T-helper 9 cell (primary cell): ENCODE data around the gene LRCH4.

ENCODE experiments used
- DNase-seq: peaks from one replicate; pipeline ENCODE4 v3.0.0-alpha.2; 2020

LRCH4 gene

DNA sequence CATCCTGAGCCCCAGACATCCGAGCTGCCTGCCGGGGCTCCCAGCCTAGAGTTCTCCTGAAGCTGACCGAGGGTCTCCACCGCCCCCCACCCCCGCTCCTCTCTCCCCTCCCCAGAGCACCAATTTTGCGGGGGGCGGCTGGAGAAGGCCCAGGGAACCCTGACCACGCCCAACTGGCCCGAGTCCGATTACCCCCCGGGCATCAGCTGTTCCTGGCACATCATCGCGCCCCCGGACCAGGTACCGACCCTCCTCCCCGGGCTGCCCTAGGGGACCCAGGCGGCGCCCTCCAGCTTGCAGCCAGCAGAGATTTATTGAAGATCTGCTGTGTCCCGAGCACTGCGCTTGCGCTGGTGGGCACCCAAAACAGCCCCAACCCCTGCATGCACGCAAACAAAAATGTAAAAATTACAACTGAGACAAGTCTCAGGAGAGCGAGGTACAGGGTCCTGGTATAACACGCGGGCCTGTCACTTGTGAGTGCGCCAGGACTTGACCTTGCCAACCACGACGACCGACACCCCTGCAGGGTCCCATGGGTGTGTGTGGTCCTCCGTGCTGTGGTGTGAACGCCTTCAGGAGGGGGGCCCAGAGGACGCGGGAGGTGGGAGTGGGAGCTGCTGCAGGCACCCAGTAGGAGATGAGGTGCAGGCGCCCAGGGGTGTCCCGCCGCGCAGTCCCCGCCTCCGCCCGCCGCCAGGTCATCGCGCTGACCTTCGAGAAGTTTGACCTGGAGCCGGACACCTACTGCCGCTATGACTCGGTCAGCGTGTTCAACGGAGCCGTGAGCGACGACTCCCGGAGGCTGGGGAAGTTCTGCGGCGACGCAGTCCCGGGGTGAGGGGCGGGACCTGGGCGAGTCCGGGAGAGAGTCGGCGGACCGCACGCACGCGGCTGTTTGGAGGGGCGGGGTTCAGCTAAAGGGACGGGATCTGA lies 19.3 kb upstream of the LRCH4 start:
- DNase-seq, result no peak

DNA sequence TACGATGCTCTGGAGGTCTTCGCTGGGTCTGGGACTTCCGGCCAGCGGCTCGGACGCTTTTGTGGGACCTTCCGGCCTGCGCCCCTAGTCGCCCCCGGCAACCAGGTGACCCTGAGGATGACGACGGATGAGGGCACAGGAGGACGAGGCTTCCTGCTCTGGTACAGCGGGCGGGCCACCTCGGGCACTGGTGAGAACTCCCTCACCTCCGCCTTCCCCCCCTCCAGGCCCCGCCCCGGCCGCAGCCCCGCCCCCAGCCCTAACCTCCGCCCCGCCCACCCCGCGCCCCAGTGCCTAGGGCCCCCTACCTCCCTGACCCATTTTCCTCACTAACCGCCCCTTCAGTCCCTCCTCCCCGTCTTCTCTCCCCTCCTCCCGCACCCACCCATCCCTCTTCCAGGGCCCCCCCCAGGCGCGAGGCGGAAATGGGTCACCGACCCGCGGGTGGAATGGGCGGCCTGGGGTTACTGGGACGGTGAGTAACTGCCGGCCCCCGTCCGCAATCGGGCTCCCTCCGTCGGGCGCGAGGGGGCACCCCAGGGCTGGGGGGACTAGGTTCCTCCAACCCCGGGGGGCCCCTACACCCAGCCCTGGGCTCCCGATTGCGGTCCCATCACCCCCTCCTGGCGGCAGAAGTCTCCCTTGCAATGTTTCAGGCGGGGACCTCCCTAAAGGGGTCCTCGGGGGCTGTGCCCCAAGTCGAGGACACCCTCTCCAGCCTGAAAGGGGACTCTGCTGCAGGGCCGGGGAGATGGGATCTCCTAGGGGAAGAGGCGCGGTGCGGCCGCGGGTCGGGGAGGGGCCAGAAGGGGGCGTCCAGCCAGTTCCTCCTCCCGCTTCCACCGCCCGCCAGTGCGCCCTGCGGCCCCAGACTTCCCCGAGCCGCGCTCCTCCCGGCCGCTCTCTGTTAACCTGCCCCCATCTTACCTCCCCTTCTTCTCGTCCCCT lies 18.4 kb upstream of the LRCH4 start:
- peak; percentile 73 for DNase-seq

DNA sequence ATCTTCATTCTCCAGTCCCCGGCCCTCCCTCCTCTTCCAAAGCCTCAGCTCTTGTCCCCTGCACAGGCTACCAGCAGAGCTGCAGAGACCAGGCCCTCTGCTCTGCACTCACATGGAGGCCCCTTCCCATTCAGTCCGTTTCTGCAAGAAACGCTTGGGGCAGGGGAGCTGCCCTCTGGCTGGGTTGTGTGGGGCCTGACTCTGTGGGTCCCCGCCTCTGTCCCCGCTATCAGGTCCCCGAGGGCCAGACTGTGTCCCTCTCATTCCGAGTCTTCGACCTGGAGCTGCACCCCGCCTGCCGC lies 17.7 kb upstream of the LRCH4 start:
- DNase-seq, result no peak

DNA sequence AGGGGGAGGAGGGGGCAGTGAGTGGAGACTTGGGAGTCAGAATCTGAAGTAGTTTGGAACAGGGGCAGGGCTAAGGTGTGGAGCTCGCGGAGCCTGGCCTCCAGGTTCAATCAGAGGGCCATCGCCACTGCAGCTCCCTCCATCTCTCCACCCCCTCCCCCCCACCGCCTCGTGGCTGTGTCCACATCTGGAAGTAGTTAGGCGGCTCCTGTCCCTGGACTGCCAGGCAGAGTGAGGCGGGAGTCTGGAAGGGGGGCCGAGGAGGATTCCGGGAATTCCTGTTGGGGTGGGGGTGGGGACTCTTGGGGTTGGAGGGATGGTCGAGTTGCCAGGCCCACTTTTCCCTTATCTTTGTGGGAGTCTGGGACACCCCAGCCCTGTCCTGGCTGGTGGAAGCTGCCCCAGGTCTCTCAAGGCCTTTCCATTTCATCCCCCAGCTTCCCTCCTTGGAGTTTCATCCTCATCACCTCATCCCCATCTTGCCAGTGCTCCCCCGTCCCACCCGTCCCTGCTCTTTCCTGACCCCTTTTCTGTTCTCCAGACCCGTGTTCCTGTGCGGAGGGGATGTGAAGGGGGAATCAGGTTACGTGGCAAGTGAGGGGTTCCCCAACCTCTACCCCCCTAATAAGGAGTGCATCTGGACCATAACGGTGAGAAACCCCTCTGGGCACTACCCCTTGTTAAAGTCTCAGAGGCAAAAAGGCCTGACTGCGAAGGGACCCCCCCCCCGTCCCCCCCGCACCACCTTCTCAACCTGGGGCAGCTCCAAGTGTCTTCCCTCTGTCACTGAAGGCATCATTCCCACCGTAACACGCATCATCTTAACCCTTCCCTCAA lies 17.2 kb upstream of the LRCH4 start:
- DNase-seq, result no peak

DNA sequence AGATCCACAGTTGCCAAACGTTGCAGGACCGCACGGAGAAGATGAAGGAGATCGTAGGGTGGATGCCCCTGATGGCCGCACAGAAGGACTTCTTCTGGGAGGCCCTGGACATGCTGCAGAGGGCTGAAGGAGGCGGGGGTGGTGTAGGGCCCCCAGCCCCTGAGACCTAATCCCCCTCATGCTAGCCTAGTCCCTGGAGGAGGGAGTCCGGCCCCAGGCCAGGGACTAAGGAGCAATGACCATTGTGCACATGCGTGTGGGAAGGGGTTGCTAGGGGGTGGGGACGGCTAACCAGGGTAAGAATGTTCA lies 14.8 kb upstream of the LRCH4 start:
- no peak for DNase-seq

DNA sequence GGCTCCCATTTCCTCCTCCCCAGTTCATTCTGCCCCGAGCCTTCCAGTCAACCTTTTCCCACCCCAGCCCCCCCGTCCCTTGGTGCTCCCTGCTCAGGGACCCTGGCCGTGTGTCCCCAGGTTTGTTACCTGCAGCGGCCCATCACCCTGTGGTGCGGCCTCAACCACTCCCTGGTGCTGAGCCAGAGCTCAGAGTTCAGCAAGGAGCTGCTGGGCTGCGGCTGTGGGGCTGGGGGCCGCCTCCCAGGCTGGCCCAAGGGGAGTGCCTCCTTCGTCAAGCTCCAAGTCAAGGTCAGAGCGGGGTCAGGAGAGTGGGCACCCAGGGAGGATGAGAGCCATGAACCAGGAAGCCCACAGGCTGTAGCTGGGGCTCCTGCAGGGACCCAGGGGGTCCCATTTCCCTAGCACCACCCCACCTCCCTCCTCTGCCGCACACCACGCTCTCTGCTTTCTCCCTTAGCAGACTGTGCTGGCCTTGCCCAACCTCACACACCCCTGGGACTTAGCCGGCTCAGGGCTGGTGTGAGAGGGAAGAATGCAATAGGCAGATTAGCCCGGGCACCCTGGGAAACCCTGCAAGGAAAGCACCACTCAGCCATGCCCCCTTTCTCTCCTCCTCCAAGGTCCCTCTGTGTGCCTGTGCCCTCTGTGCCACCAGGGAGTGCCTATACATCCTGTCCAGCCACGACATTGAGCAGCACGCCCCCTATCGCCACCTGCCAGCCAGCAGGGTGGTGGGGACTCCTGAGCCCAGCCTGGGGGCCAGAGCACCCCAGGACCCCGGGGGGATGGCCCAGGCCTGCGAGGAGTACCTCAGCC lies 14.2 kb upstream of the LRCH4 start:
- DNase-seq, result no peak

DNA sequence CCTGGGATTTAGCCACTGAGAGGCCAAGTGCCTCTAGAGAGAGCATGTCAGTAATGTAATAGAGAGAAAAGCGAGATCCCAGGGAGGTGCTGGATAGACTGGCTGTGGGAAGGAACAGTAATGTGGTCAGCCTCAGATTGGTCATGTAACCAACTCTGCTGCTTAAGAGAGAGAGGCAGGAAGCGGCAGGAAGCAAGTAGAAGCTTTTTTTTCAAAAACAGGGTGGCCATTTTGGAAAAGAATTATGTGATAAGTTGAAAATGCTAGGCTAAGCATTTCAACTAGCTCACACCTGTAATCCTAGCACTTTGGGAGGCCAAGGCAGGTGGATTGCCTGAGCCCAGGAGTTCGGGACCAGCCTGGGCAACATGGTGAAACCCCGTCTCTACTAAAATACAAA lies 12.5 kb upstream of the LRCH4 start:
- no peak for DNase-seq

DNA sequence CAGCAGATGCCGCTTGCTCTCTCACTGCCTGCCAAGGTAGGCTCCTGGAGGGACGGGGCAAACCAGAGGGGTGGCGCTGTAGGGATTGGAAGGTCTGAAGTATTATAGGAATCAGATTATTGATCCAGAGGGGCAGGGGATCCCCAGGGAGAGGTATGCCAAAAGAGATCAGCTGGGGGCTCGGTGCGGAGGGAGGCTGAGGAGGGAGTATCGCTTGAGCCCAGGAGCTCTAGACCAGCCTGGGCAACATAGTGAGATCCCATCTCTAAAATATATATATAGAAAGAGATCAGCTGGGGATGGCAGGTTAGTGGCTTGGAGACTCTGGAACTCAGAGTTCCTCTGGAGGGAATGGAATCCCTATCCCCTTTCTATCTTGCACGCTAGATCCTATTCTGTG lies 9.3 kb upstream of the LRCH4 start:
- DNase-seq, result no peak

DNA sequence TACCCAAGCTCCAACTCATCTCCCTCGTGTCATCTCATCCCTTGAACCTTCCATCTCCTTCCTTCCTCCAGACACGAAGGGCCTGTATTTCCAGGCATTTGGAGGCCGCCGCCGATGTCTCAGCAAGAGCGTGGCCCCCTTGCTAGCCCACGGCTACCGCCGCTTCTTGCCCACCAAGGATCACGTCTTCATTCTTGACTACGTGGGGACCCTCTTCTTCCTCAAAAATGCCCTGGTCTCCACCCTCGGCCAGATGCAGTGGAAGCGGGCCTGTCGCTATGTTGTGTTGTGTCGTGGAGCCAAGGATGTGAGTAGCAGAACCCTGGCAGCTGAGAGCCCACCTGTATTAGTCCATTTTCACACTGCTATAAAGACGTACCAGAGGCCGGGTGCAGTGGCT lies 5.7 kb upstream of the LRCH4 start:
- DNase-seq, result no peak

DNA sequence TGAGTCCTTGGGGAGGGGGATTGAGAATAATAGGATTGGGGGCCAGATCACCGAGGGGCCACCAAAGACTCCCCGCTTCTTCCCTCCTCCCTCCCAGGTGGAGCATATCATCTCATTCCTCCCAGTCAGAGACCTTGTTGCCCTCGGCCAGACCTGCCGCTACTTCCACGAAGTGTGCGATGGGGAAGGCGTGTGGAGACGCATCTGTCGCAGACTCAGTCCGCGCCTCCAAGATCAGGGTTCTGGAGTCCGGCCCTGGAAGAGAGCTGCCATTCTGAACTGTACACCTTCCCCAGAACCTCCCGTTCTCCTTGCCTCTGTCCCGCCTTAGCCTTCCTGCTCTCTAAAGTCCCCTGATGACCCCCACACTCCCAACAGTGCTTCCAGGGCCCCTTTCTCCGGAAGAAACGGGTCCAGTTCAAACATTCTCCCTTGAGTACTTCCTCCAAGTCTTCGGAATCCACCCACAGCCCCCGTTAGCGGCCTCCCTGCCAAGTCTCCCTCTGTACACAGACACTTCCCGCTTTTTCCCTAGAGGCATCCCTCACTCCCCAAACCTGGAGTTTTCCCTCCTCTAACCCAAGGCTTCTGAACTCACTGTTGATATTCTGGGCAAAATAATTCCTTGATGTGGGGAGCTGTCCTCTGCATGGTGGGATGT lies 4.3 kb upstream of the LRCH4 start:
- DNase-seq, result no peak

DNA sequence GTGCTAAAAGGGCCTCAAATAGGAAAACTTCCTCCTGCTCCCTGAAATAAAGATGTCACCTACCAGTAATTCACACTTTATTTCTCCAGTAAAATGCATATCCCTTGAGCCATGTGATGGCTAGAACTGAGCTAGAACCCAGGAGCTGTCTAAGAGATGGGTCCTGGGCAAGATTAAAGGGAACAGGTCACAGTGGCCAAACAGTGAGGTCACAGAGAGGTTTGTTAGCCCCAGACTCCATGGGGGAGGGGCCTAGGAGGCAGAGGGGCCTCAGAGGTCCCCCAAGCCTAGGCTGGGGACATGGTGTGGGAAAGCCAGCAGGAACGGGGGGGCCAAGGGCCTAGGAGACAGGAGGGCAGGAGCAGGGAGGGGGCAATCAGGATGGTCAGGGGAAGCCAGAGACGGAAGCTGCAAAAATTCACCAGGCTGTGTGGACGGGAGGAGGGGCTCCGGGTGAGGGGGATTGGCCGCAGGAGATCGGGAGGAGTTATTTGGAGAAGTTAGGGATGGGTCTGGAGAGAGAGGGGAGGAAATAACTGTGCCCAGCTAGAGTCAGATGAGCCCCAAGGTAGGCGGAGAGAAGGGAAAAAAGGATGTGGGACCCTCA lies 3.5 kb upstream of the LRCH4 start:
- no peak for DNase-seq

DNA sequence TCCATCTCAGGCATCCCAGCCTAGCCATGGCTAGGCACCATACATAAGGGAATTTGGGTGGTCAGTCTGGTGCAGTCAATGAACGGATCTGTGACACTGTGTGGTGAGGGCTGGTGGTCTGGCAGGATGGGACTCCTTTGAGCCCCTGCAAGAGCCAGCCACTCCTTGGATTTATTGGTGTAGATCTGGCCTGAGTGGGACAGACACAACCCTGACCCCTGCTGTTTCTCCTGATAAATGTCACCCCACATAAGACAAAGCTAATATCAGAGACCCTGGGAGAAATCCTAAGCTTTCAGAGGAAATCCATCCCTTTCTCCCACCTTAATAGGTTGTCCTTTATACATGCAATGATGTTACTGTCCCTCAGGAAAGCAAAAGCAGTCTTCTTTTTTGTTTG lies 2.5 kb upstream of the LRCH4 start:
- DNase-seq, result no peak

DNA sequence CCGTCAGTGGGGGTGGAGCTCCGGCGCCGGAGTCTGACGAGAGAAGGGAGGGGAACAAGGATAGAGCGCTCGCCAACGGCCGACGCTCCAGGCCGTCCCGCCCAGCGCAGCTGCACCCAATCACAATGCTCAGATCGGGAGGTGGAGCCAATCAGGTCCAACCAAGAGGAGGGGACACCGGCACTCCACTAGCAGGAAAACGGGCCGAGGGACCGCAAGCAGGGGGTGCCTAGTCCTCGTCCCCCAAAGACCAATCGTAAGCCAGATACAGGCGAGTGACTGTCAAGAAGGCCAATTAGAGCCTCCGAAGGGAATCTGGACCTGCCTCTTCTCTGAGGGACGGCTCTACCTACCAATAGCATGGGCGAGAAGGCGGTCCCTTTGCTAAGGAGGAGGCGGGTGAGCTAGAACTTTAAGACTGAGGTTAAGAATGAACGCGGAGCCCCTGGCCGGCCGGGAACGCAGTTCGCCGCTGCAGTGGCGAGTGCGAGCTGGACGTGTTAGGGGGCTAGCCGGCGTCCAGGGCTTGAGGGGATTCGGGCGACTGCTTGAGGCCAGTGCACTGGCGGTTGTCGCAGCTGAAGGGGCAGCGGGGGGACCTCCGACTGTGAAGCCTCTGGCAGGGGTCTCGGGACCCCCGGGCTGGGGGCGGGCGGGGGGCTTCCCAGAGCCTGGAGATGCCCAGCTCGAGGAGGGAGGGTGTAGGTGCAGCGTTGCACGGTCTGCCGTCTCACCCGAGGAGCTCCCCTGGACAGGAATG lies 517 bp upstream of the LRCH4 start, which contains the start of gene FBXO24:
Gene FBXO24, plus strand, starts transcription at position 63 of the 760 bp plus-strand sequence. Its CDS starts 298 bp downstream, at position 361.
- peak; percentile 98 for DNase-seq

DNA sequence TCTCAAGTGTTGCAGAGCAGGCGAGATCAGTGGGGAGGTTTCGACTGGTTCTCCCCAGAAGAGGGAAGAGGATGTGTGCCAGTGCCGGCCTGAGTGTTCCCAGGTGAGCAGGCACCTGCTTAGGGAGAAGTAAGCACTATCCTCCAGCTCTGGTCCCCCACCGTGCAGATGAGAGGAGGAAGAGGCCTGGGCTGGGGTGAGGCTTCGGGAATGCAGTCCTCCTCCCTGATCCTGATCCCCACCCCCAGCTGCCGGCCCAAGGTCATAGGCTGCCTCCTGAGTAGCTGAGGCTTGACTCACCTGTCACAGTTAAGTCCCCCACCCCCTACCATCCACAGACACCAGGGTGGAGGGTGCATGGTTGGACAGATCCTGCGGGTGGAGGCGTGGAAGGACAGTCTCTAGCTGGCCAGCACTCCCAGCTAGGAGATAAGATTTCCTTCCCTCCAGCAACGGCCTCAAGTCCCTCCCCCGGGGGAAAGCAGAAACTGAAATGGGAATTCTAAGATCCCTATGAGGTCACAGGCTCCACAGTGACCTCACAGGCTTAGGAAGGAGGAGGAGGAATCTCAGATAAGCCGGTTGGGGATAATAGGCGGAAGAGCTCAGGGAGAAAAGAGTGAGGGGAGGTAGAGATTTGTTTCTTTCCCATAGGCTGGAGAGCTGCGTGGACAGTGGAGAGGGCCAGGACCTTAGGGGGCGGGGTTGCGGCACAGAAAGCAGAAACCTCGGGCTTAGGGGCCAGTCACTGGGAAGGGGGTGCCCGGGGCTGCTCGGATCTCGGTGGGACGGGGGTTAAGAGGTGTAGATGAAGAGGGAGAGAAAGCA lies 1.0 kb downstream of the LRCH4 start:
- DNase-seq, result no peak

DNA sequence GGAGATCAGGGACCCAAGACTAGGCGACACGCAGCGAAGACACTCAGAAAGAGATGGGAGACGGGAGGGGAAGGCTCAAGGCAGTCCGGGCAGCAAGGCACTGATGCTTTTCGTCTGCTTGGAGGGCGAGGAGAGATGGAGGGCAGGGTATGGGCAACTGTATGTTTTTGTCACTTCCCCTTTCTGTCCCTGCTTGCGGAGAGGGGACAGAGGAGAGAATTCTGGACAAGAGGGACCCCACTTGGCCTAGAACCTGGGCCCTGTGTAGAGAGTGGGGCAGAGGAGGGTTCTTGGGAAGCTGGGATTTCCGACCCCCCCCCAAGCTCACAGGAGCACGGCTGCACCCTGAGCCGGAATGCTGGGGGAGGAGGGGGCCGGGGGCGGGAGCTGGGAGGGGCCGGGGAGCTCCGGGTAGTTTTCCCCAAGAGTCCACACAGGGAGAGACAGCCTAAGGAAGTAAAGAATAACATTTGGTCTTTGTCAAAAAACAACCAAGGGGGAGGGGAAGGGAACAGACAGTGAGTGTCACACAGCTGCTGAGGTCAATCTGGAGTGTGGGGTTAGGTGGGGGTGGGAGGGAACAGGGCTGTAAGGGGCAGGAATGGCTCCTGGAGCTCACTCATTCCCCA lies 1.8 kb downstream of the LRCH4 start:
- no peak for DNase-seq

DNA sequence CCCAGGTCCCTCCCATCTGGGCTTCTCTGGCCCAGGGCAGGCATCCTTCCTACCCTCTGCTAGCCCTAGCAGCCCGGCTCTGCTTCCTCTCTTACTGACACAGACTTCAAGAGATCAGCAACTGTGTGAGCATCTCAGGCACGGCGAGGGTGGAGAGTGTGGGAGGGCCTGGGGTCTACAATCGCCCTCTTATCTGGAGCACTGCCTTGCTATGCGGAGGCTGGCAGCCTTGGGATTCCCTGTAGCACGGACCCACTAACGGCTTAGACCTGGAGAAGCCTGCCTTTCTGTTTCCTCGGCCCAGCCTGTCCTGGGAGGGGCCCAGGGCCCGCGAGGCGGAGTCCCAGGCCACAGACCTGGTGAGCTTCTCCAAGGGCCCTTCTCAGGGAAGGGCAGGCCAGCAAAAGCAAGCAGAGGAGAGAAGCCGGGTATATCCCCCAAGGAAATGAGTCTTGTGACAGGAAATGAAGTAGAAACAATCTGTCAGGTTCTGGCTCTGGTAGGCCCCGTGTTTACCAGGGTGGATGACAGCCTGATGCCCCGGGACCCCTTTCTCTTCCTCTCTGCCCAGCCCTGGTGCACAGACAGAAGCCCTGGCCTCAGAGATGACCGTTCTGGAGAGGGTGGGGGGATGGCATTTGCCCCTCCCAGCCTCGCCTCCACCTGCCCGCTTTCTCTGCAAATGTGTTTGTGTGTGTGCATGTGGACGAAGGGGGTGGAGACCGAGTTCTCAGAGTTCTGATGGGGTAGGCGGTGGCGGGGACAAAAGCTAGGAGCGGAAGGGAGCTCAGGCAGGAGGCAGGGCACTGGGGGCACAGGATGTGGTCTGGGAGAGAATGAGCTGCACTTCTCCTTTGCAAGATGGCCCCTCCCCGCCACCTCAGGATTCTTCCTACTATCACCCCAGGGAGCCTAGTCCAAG lies 2.5 kb downstream of the LRCH4 start:
- DNase-seq, result peak; percentile 44

DNA sequence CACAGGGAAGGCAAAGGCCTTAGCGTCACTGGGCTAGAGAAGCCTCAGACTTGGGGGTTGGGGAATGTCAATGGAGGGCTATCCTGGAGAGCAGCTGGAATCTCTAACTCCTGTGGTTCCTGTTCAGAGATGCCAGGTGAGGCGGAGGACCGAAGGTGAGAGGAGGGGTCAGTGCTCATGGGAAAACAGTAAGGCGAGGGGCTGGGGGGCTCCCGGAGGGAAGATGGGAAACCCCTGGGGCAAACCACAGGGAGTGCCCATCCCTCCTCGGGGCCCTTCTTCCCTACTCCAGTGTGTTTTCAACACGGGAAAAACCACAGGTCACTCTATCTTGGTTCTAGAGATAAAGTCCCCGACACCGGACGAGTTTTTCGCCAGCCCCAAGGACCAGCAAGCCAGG lies 3.3 kb downstream of the LRCH4 start:
- DNase-seq, result no peak
